Stomach (tissue), 9 donors: ENCODE data around the gene SMURF1. TPM values are rescaled to one million over a fixed set of nuclear protein-coding genes. Genes with fewer than 3 reads are reported as not detected.

ENCODE experiments used
- DNase-seq, 2 donors: peaks; one replicate each; pipeline versions ENCODE4 v3.0.0 to v3.0.0-alpha.2; 2013 to 2019
- H3K27ac ChIP-seq, 5 donors: fragments of 200-600 bp in 4 of 5; sonication (generic) in 4 of 5; one replicate each; pipeline ENCODE4 v1.5.1; 2013 to 2019; ENCODE audit warnings: mild to moderate bottlenecking in 1 of 5, moderate library complexity in 1 of 5
- H3K27me3 ChIP-seq, 3 donors: fragments of 200-600 bp; sonication (generic); one replicate each; pipeline ENCODE4 v1.5.1; 2017 to 2019; ENCODE audit warnings: mixed run types in 1 of 3
- H3K36me3 ChIP-seq, 4 donors: fragments of 200-600 bp; sonication (generic); 1 replicate in 3 of 4; 2 replicates in 1 of 4; pipeline ENCODE4 v1.5.1; 2016 to 2019
- H3K4me1 ChIP-seq, 4 donors: fragments of 200-600 bp; sonication (generic); one replicate each; pipeline ENCODE4 v1.5.1; 2016 to 2019
- H3K4me3 ChIP-seq, 4 donors: fragments of 200-600 bp; sonication (generic) in 3 of 4; one replicate each; pipeline ENCODE4 v1.5.1; 2016 to 2019; ENCODE audit warnings: mild to moderate bottlenecking in 1 of 4
- H3K9me3 ChIP-seq, 4 donors: fragments of 200-600 bp; sonication (generic); one replicate each; pipeline ENCODE4 v1.5.1; 2016 to 2019
- CTCF ChIP-seq, 7 experiments: fragments of 450-650 bp in 4 of 7; fragments of 200-600 bp in 3 of 7; sonication (generic) in 3 of 7; IDR thresholded peaks; one replicate each; pipeline ENCODE4 v1.5.1; 2016 to 2019; ENCODE audit warnings: antibody characterized with exemption in 7 of 7, control low read depth in 2 of 7, mild to moderate bottlenecking in 1 of 7
- EP300 ChIP-seq: sonication (generic); formaldehyde crosslinking; IDR thresholded peaks from one replicate; pipeline ENCODE4 v1.6.1; 2017; ENCODE audit warnings: antibody characterized with exemption
- POLR2A ChIP-seq, 4 donors: fragments of 450-650 bp; IDR thresholded peaks; one replicate each; pipeline ENCODE4 v1.6.1; 2016; ENCODE audit warnings: antibody characterized with exemption in 4 of 4, control low read depth in 2 of 4, mild to moderate bottlenecking in 1 of 4, moderate library complexity in 1 of 4
- POLR2AphosphoS5 ChIP-seq, 3 donors: sonication (generic); formaldehyde crosslinking; IDR thresholded peaks; one replicate each; pipeline ENCODE4 v1.6.1; 2016; ENCODE audit warnings: antibody characterized with exemption in 3 of 3
- WGBS, 5 donors: extraction: QIAGEN DNeasy Blood & Tissue Kit in 3 of 5; methylation state at CpG; one replicate each; pipeline versions ENCODE4 v1.1.5 to v1.1.7; 2013 to 2018; 5-methylcytosine and 5-hydroxymethylcytosine counted together
- intact Hi-C: fragments of 100-400 bp; cut with DNase I; formaldehyde crosslinking; loops from one replicate; pipeline ENCODE4 v1.15.1; 2023; ENCODE audit warnings: low total_unique reads
- polyA plus RNA-seq, 3 donors: library from polyadenylated mRNA; stranded (reverse); fragments of 200-250 nt; gene quantifications; one replicate each; pipeline ENCODE4 v1.2.3, GENCODE V29; 2013
- total RNA-seq, 5 donors: library from RNA; depleted of rRNA; stranded (reverse); fragments of >200 nt; gene quantifications; one replicate each; pipeline versions ENCODE4 v1.1.0 to v1.2.3, GENCODE V29; 2014 to 2016
- donor health status: healthy with polysubstance abuse.
- donor health status: Bipolar disorder and iron deficiency.
- donor health status: healthy.

The SMURF1 gene
- total and polyA plus RNA-seq, 8 donors, result 8.0 to 46.8 (median 31.8) TPM

DNA sequence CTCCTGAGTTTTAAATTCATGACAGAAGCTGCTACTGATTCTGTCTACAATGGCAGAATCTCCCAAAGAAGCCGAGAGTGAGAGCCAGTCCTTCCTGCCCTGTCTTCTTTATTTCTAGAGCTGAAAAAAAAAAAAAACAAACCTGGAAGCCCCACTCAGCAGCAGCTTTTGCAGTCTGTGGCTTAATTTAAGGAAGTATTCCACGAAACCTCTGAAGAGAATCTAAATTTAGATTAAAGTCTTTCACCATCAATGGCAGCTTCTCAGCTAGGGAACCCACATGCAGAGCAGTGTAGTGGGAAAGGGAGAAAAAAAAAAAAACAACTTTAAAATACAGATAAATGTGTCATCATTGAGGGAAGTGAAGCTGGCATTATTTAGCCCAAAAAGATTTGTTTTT, 23.4 kb downstream of the SMURF1 start:
- Histone ChIP-seq H3K27ac (peak overlapping the region in 4 of 5 donors; percentile 71 to 77 (median 74)), H3K36me3 (peaks cover 0 to 7% (median 0%) of the 10 kb centered on the region in 4 donors), H3K4me1 (peaks cover 23 to 74% (median 58%) of the 10 kb centered on the region in 4 donors), H3K4me3 (no peak overlapping the region), H3K27me3 (no peaks in the 10 kb centered on the region), H3K9me3 (no peaks in the 10 kb centered on the region)
- intact Hi-C loops, result no loop called here
- 39 to 62% (median 53%) methylated on average over 2 of the region's 2 CpGs for WGBS, 5 donors
- no peak for DNase-seq
- TF ChIP-seq POLR2AphosphoS5 (IDR thresholded peaks at IDR 0.05) (no peak), CTCF (IDR thresholded peaks at IDR 0.05) (no peak), EP300 (no peak), POLR2A (IDR thresholded peaks at IDR 0.05) (no peak)

GRCh38 chr7:99118077-99118476, 25.8 kb downstream of the SMURF1 start:
- 69 to 79% (median 74%) methylated on average over 2 of the region's 2 CpGs for WGBS, 5 donors
- intact Hi-C loops, result no loop called here
- TF ChIP-seq POLR2AphosphoS5 (IDR thresholded peaks at IDR 0.05) (no peak), EP300 (no peak), POLR2A (IDR thresholded peaks at IDR 0.05) (no peak), CTCF (IDR thresholded peaks at IDR 0.05) (no peak)
- Histone ChIP-seq H3K4me1 (peaks cover 4 to 52% (median 36%) of the 10 kb centered on the region in 4 donors), H3K27ac (peak overlapping the region in 1 of 5 donors; percentile 77), H3K36me3 (peaks cover 0 to 7% (median 0%) of the 10 kb centered on the region in 4 donors), H3K9me3 (no peaks in the 10 kb centered on the region), H3K4me3 (no peak overlapping the region), H3K27me3 (no peaks in the 10 kb centered on the region)
- no peak for DNase-seq

- H3K36me3 ChIP-seq, result peaks cover 0 to 7% (median 0%) of the 10 kb centered on the region in 4 donors
- TF ChIP-seq POLR2A (IDR thresholded peaks at IDR 0.05), result no peak
- H3K27ac ChIP-seq, result no peak overlapping the region
- no peak for DNase-seq
- intact Hi-C loops, result no loop called here
- H3K4me1 ChIP-seq, result peaks cover 13 to 57% (median 36%) of the 10 kb centered on the region in 4 donors
- no peak overlapping the region for H3K4me3 ChIP-seq
- H3K27me3 ChIP-seq, result no peaks in the 10 kb centered on the region
- 76 to 92% (median 86%) methylated on average over 1 of the region's 1 CpG for WGBS, 5 donors
- H3K9me3 ChIP-seq, result no peaks in the 10 kb centered on the region
Observed at GRCh38 chr7:99116144-99116543, 27.8 kb downstream of the SMURF1 start.

- Histone ChIP-seq H3K36me3 (peaks cover 0 to 7% (median 0%) of the 10 kb centered on the region in 4 donors), H3K27ac (no peak overlapping the region), H3K4me3 (no peak overlapping the region), H3K4me1 (peaks cover 15 to 57% (median 34%) of the 10 kb centered on the region in 4 donors), H3K27me3 (no peaks in the 10 kb centered on the region), H3K9me3 (no peaks in the 10 kb centered on the region)
- DNase-seq, result no peak
- intact Hi-C loops, result no loop called here
- no peak for TF ChIP-seq POLR2AphosphoS5 (IDR thresholded peaks at IDR 0.05)
- TF ChIP-seq CTCF (IDR thresholded peaks at IDR 0.05), result no peak
- TF ChIP-seq EP300, result no peak
- no peak for TF ChIP-seq POLR2A (IDR thresholded peaks at IDR 0.05)
- WGBS, 5 donors, result 94 to 100% (median 98%) methylated on average over 1 of the region's 1 CpG
Observed at GRCh38 chr7:99115379-99115778, 28.5 kb downstream of the SMURF1 start.

- Histone ChIP-seq H3K36me3 (no peaks in the 10 kb centered on the region), H3K9me3 (no peaks in the 10 kb centered on the region), H3K4me3 (no peak overlapping the region), H3K27ac (no peak overlapping the region), H3K27me3 (no peaks in the 10 kb centered on the region), H3K4me1 (peaks cover 26 to 57% (median 36%) of the 10 kb centered on the region in 4 donors)
- intact Hi-C loops, result no loop called here
- no peak for TF ChIP-seq POLR2AphosphoS5 (IDR thresholded peaks at IDR 0.05)
- TF ChIP-seq CTCF (IDR thresholded peaks at IDR 0.05), result no peak
- TF ChIP-seq POLR2A (IDR thresholded peaks at IDR 0.05), result no peak
- TF ChIP-seq EP300, result no peak
- 97 to 100% (median 100%) methylated on average over 1 of the region's 1 CpG for WGBS, 5 donors
- DNase-seq, result no peak
Observed at GRCh38 chr7:99112979-99113378, 30.9 kb downstream of the SMURF1 start.
